HEK293 (cell line): ENCODE data around the gene TANC1.

Source experiments
- CTCF ChIA-PET: fragments of 350-600 bp; formaldehyde crosslinking; extraction: SDS; loops from one replicate; lab custom pipeline; 2021; ENCODE audit warnings: antibody characterized with exemption; lab: Yijun Ruan, JAX
- POLR2A ChIA-PET: fragments of 300-600 bp; formaldehyde crosslinking; extraction: SDS; loops from one replicate; lab custom pipeline; 2020; ENCODE audit warnings: antibody characterized with exemption, inconsistent platforms; lab: Yijun Ruan, JAX
- H3K27ac ChIP-seq: fragments of 200-500 bp; sonication (Bioruptor generic); 2 replicates; pipeline ENCODE4 v1.5.1; 2014; ENCODE audit warnings: low read depth, low read length, control low read depth, inconsistent platforms; ENCODE audit errors: extremely low read depth
- H3K36me3 ChIP-seq, 2 experiments: fragments of 200-500 bp in 1 of 2; sonication (Bioruptor generic) in 1 of 2; 1 replicate in 1 of 2; 2 replicates in 1 of 2; pipeline ENCODE4 v1.5.1; 2014 to 2017; ENCODE audit warnings: inconsistent platforms in 2 of 2, low read length in 2 of 2; ENCODE audit not compliant: control insufficient read depth in 2 of 2, insufficient read depth in 1 of 2
- H3K4me1 ChIP-seq: fragments of 200-500 bp; sonication (Bioruptor generic); 2 replicates; pipeline ENCODE4 v1.5.1; 2014; ENCODE audit warnings: mild to moderate bottlenecking, low read length, inconsistent platforms; ENCODE audit not compliant: control insufficient read depth, insufficient read depth
- H3K4me3 ChIP-seq: 2 replicates; pipeline ENCODE4 v1.5.1; 2011; ENCODE audit warnings: low read depth, mild to moderate bottlenecking, control low read depth, low read length, moderate library complexity
- H3K9me3 ChIP-seq: fragments of 200-500 bp; sonication (Bioruptor generic); 2 replicates; pipeline ENCODE4 v1.5.1; 2014; ENCODE audit warnings: low read depth, low read length, inconsistent platforms; ENCODE audit not compliant: control insufficient read depth, insufficient read depth
- AEBP2 ChIP-seq: fragments of 450-650 bp; formaldehyde crosslinking; IDR thresholded peaks from 2 replicates; pipeline ENCODE4 v1.5.1; 2016; ENCODE audit warnings: missing biosample characterization, missing genetic modification characterization, borderline replicate concordance
- HIC1 ChIP-seq: fragments of 450-650 bp; formaldehyde crosslinking; IDR thresholded peaks from 2 replicates; pipeline ENCODE4 v1.5.1; 2016; ENCODE audit warnings: missing biosample characterization, missing genetic modification characterization
- KLF16 ChIP-seq: fragments of 450-650 bp; formaldehyde crosslinking; IDR thresholded peaks from 2 replicates; pipeline ENCODE4 v1.5.1; 2017; ENCODE audit warnings: missing biosample characterization, missing genetic modification characterization
- WT1 ChIP-seq: fragments of 450-650 bp; formaldehyde crosslinking; IDR thresholded peaks from 2 replicates; pipeline ENCODE4 v1.5.1; 2016; ENCODE audit warnings: missing biosample characterization, missing genetic modification characterization
- ZBTB20 ChIP-seq: fragments of 450-650 bp; formaldehyde crosslinking; IDR thresholded peaks from 2 replicates; pipeline ENCODE4 v1.5.1; 2016; ENCODE audit warnings: missing biosample characterization, missing genetic modification characterization
- ZFP41 ChIP-seq: fragments of 450-650 bp; formaldehyde crosslinking; IDR thresholded peaks from 2 replicates; pipeline ENCODE4 v1.5.1; 2016; ENCODE audit warnings: missing biosample characterization, missing genetic modification characterization, borderline replicate concordance
- ZNF121 ChIP-seq: fragments of 450-650 bp; formaldehyde crosslinking; IDR thresholded peaks from 2 replicates; pipeline ENCODE4 v1.5.1; 2016; ENCODE audit warnings: missing biosample characterization, missing genetic modification characterization
- ZNF223 ChIP-seq: fragments of 450-650 bp; formaldehyde crosslinking; IDR thresholded peaks from 2 replicates; pipeline ENCODE4 v1.5.1; 2016; ENCODE audit warnings: missing biosample characterization, missing genetic modification characterization
- ZNF24 ChIP-seq: fragments of 450-650 bp; formaldehyde crosslinking; IDR thresholded peaks from 2 replicates; pipeline ENCODE4 v1.5.1; 2016; ENCODE audit warnings: missing biosample characterization, missing genetic modification characterization
- ZNF248 ChIP-seq: fragments of 450-650 bp; formaldehyde crosslinking; IDR thresholded peaks from 2 replicates; pipeline ENCODE4 v1.5.1; 2017; ENCODE audit warnings: missing biosample characterization, missing genetic modification characterization
- ZNF292 ChIP-seq: fragments of 450-650 bp; formaldehyde crosslinking; IDR thresholded peaks from 2 replicates; pipeline ENCODE4 v1.5.1; 2016; ENCODE audit warnings: low read depth, missing biosample characterization, missing genetic modification characterization, borderline replicate concordance
- ZNF302 ChIP-seq: fragments of 450-650 bp; formaldehyde crosslinking; IDR thresholded peaks from 2 replicates; pipeline ENCODE4 v1.5.1; 2016; ENCODE audit warnings: missing biosample characterization, missing genetic modification characterization, low read depth
- ZNF529 ChIP-seq: fragments of 450-650 bp; formaldehyde crosslinking; IDR thresholded peaks from 2 replicates; pipeline ENCODE4 v1.5.1; 2017; ENCODE audit warnings: missing genetic modification characterization, missing biosample characterization; ENCODE audit not compliant: insufficient replicate concordance
- ZNF549 ChIP-seq: fragments of 450-650 bp; IDR thresholded peaks from 2 replicates; pipeline ENCODE4 v1.5.1; 2018; ENCODE audit warnings: missing biosample characterization, missing genetic modification characterization, mild to moderate bottlenecking, inconsistent platforms, moderate library complexity
- ZNF558 ChIP-seq: fragments of 450-650 bp; formaldehyde crosslinking; IDR thresholded peaks from 2 replicates; pipeline ENCODE4 v1.5.1; 2016; ENCODE audit warnings: missing biosample characterization, missing genetic modification characterization
- ZNF561 ChIP-seq: fragments of 450-650 bp; IDR thresholded peaks from 2 replicates; pipeline ENCODE4 v1.5.1; 2018; ENCODE audit warnings: missing biosample characterization, missing genetic modification characterization, borderline replicate concordance
- ZNF571 ChIP-seq: fragments of 450-650 bp; formaldehyde crosslinking; IDR thresholded peaks from 2 replicates; pipeline ENCODE4 v1.5.0; 2017; ENCODE audit warnings: missing biosample characterization, missing genetic modification characterization
- ZNF596 ChIP-seq: fragments of 450-650 bp; IDR thresholded peaks from 2 replicates; pipeline ENCODE4 v1.5.0; 2018; ENCODE audit warnings: missing biosample characterization, mild to moderate bottlenecking, missing genetic modification characterization, moderate library complexity
- ZNF610 ChIP-seq: fragments of 450-650 bp; formaldehyde crosslinking; IDR thresholded peaks from 2 replicates; pipeline ENCODE4 v1.5.1; 2016; ENCODE audit warnings: missing biosample characterization, missing genetic modification characterization, borderline replicate concordance
- ZNF660 ChIP-seq: fragments of 450-650 bp; IDR thresholded peaks from 2 replicates; pipeline ENCODE4 v1.5.1; 2018; ENCODE audit warnings: missing biosample characterization, mild to moderate bottlenecking, missing genetic modification characterization
- ZNF664 ChIP-seq: fragments of 450-650 bp; formaldehyde crosslinking; IDR thresholded peaks from 2 replicates; pipeline ENCODE4 v1.5.1; 2016; ENCODE audit warnings: missing biosample characterization, missing genetic modification characterization
- TF ChIP-seq, protein P1 (sequence below): fragments of 450-650 bp; formaldehyde crosslinking; optimal IDR thresholded peaks from 2 replicates; pipeline ENCODE3; 2016; ENCODE audit warnings: missing biosample characterization, mild to moderate bottlenecking, missing genetic modification characterization
- TF ChIP-seq, protein P2 (sequence below): fragments of 450-650 bp; formaldehyde crosslinking; IDR thresholded peaks from 2 replicates; pipeline ENCODE4 v1.5.1; 2016; ENCODE audit warnings: missing biosample characterization, missing genetic modification characterization
- TF ChIP-seq, protein P3 (sequence below): fragments of 450-650 bp; formaldehyde crosslinking; IDR thresholded peaks from 2 replicates; pipeline ENCODE4 v1.5.1; 2017; ENCODE audit warnings: missing biosample characterization, missing genetic modification characterization

TANC1 gene

GRCh38 chr2:159177357-159177756, 208.9 kb downstream of the TANC1 start (continued):
- TF ChIP-seq, protein P1, sequence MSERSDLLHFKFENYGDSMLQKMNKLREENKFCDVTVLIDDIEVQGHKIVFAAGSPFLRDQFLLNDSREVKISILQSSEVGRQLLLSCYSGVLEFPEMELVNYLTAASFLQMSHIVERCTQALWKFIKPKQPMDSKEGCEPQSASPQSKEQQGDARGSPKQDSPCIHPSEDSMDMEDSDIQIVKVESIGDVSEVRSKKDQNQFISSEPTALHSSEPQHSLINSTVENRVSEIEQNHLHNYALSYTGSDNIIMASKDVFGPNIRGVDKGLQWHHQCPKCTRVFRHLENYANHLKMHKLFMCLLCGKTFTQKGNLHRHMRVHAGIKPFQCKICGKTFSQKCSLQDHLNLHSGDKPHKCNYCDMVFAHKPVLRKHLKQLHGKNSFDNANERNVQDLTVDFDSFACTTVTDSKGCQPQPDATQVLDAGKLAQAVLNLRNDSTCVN, result no peak
- TF ChIP-seq, protein P2, sequence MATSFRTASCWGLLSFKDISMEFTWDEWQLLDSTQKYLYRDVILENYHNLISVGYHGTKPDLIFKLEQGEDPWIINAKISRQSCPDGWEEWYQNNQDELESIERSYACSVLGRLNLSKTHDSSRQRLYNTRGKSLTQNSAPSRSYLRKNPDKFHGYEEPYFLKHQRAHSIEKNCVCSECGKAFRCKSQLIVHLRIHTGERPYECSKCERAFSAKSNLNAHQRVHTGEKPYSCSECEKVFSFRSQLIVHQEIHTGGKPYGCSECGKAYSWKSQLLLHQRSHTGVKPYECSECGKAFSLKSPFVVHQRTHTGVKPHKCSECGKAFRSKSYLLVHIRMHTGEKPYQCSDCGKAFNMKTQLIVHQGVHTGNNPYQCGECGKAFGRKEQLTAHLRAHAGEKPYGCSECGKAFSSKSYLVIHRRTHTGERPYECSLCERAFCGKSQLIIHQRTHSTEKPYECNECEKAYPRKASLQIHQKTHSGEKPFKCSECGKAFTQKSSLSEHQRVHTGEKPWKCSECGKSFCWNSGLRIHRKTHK (tag by site-specific recombination), result no peak
- TF ChIP-seq ZNF561, result no peak
- TF ChIP-seq, protein P3, sequence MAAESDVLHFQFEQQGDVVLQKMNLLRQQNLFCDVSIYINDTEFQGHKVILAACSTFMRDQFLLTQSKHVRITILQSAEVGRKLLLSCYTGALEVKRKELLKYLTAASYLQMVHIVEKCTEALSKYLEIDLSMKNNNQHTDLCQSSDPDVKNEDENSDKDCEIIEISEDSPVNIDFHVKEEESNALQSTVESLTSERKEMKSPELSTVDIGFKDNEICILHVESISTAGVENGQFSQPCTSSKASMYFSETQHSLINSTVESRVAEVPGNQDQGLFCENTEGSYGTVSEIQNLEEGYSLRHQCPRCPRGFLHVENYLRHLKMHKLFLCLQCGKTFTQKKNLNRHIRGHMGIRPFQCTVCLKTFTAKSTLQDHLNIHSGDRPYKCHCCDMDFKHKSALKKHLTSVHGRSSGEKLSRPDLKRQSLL (tag by site-specific recombination), result no peak

GRCh38 chr2:159177957-159178356, 209.5 kb downstream of the TANC1 start:
- Histone ChIP-seq H3K27ac (no peak overlapping the region), H3K4me3 (no peak overlapping the region), H3K9me3 (no peaks in the 10 kb centered on the region), H3K36me3 (peaks cover 0 to 52% of the 10 kb centered on the region in 2 experiments), H3K4me1 (no peaks in the 10 kb centered on the region)
- POLR2A ChIA-PET, result no interaction called here
- TF ChIP-seq ZNF302 (tag by site-specific recombination) (no peak), ZNF610 (tag by site-specific recombination) (no peak), ZNF660 (tag by site-specific recombination) (no peak)
- CTCF ChIA-PET, result interaction anchor here (0.5 to 0.6 kb wide), 3 partner anchors 25 to 125 kb away, joined by 3 to 4 read pairs (median 4); no protein-coding TSS in a partner anchor

- H3K4me1 ChIP-seq, result no peaks in the 10 kb centered on the region
- peaks cover 0 to 51% of the 10 kb centered on the region in 2 experiments for H3K36me3 ChIP-seq
- H3K4me3 ChIP-seq, result no peak overlapping the region
- POLR2A ChIA-PET, result no interaction called here
- TF ChIP-seq ZNF571 (tag by site-specific recombination) (no peak), KLF16 (no peak), ZNF529 (tag by site-specific recombination) (no peak), ZNF561 (no peak), ZBTB20 (tag by site-specific recombination) (no peak), ZNF223 (tag by site-specific recombination) (no peak), ZNF549 (tag by site-specific recombination) (no peak), ZNF596 (tag by site-specific recombination) (no peak), ZNF664 (tag by site-specific recombination) (no peak), ZNF558 (tag by site-specific recombination) (no peak)
- TF ChIP-seq, all 188 proteins: peak for 0
- H3K27ac ChIP-seq, result no peak overlapping the region
- H3K9me3 ChIP-seq, result no peaks in the 10 kb centered on the region
- CTCF ChIA-PET, result no interaction called here
Measured at GRCh38 chr2:159179096-159179495, 210.7 kb downstream of the TANC1 start.

DNA sequence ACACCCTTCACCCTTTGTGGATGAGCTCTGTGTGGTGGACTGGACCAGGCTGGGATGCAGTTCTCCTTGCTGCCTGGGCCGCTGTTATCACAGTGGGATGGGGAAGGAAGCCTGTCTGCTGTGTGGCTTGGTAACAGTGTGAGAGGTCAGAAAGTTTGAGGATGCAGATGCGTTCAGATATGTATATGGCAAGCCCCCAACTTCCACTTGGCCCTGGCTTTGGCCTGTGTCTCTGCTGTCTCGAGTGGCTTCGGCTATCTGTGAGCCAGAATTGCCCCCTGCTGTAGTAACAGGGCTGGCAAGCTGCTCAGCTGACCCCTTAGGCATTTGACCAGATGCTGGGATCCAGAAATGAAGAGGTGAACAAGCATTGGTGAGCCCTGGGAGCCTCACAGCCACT, 211.3 kb downstream of the TANC1 start:
- no peak overlapping the region for H3K4me3 ChIP-seq
- H3K9me3 ChIP-seq, result no peaks in the 10 kb centered on the region
- no peak overlapping the region for H3K27ac ChIP-seq
- ChIA-PET CTCF (interaction anchor here (0.6 to 1.2 kb wide), 3 partner anchors 9 to 183 kb away, joined by 3 read pairs; no protein-coding TSS in a partner anchor), POLR2A (no interaction called here)
- H3K4me1 ChIP-seq, result no peaks in the 10 kb centered on the region
- H3K36me3 ChIP-seq, result peaks cover 0 to 49% of the 10 kb centered on the region in 2 experiments
- TF ChIP-seq ZNF121 (tag by site-specific recombination) (no peak), AEBP2 (tag by site-specific recombination) (no peak), ZNF248 (no peak), ZNF24 (no peak), WT1 (tag by site-specific recombination) (no peak), HIC1 (tag by site-specific recombination) (no peak), ZFP41 (no peak), ZNF292 (tag by site-specific recombination) (no peak), ZNF223 (tag by site-specific recombination) (no peak)
